Kidney epithelial cell (primary cell): ENCODE measurements around the gene DBNDD2. TPM values are rescaled to one million over a fixed set of nuclear protein-coding genes. Genes with fewer than 3 reads are reported as not detected.

Experiments
- DNase-seq: peaks from one replicate; pipeline ENCODE4 v3.0.0-alpha.2; 2010; ENCODE audit warnings: low read depth
- H3K27me3 ChIP-seq: 2 replicates; pipeline ENCODE4 v1.6.0; 2011; ENCODE audit warnings: low read length; ENCODE audit not compliant: control insufficient read depth, insufficient read depth
- H3K36me3 ChIP-seq: 2 replicates; pipeline ENCODE4 v1.5.1; 2011; ENCODE audit warnings: low read length; ENCODE audit not compliant: control insufficient read depth, insufficient read depth
- H3K4me3 ChIP-seq: 2 replicates; pipeline ENCODE4 v1.5.1; 2011; ENCODE audit warnings: low read depth, mild to moderate bottlenecking, control low read depth, low read length
- total RNA-seq: library from RNA; depleted of rRNA; stranded (reverse); fragments of >200 nt; gene quantifications from 2 replicates; pipeline ENCODE4 v1.2.3, GENCODE V29; 2015
- TF ChIP-seq, protein P1 (sequence below): IDR thresholded peaks from 2 replicates; pipeline ENCODE4 v1.5.1; 2011; ENCODE audit warnings: mild to moderate bottlenecking, moderate library complexity, low read length, control low read depth, inconsistent platforms; ENCODE audit not compliant: insufficient read depth, poor library complexity, severe bottlenecking

DBNDD2 gene
- total RNA-seq, 1 donor from 2014 or later = 57.2 TPM

GRCh38 chr20:45402946-45403345 lies 5.1 kb upstream of the DBNDD2 start:
- no peaks in the 10 kb centered on the region for H3K27me3 ChIP-seq
- DNase-seq = no peak
- TF ChIP-seq, protein P1, sequence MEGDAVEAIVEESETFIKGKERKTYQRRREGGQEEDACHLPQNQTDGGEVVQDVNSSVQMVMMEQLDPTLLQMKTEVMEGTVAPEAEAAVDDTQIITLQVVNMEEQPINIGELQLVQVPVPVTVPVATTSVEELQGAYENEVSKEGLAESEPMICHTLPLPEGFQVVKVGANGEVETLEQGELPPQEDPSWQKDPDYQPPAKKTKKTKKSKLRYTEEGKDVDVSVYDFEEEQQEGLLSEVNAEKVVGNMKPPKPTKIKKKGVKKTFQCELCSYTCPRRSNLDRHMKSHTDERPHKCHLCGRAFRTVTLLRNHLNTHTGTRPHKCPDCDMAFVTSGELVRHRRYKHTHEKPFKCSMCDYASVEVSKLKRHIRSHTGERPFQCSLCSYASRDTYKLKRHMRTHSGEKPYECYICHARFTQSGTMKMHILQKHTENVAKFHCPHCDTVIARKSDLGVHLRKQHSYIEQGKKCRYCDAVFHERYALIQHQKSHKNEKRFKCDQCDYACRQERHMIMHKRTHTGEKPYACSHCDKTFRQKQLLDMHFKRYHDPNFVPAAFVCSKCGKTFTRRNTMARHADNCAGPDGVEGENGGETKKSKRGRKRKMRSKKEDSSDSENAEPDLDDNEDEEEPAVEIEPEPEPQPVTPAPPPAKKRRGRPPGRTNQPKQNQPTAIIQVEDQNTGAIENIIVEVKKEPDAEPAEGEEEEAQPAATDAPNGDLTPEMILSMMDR = no peak
- H3K4me3 ChIP-seq = no peak overlapping the region
- no peaks in the 10 kb centered on the region for H3K36me3 ChIP-seq

- no peaks in the 10 kb centered on the region for H3K36me3 ChIP-seq
- DNase-seq = no peak
- TF ChIP-seq, protein P1 = no peak
- no peaks in the 10 kb centered on the region for H3K27me3 ChIP-seq
- no peak overlapping the region for H3K4me3 ChIP-seq
Observed at GRCh38 chr20:45404438-45404837, 3.7 kb upstream of the DBNDD2 start.

DNA sequence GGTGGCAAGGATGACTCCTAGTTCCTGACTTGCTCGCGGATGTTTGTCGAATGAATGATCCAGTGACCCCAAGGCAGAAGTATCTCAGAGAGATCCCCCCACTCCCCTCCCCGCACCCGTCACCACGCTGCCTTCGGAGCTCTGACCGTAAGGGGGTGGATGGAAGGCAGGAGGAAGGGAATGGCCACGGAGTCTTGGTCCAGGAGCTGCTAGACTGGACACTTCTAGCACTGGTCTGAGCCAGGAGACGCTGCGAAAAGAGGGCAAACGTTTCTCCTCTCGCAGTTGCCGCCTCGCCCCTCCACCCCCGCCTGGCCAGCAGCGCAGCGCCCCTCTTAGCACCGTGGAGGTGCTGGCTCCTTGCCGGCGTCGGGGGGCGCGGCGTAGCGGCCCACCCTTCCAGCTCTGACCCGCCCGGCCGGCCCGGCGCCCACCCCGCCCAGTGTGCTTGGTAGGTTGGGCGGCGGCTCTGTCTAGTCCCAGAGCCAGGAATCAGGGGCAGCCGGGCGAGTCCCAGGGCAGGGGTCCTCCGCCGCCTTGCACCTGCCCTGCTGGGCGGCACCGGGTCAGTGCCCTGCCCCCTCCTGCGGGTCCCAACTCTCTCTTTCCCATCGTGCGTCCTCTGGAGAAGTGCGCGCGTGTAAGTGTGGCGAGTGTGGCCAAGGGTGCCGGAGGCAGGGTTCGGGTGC lies 2.4 kb upstream of the DBNDD2 start:
- Histone ChIP-seq H3K36me3 (no peaks in the 10 kb centered on the region), H3K4me3 (peak overlapping the region; percentile 54), H3K27me3 (no peaks in the 10 kb centered on the region)
- DNase-seq = no peak
- TF ChIP-seq, protein P1 = no peak

DNA sequence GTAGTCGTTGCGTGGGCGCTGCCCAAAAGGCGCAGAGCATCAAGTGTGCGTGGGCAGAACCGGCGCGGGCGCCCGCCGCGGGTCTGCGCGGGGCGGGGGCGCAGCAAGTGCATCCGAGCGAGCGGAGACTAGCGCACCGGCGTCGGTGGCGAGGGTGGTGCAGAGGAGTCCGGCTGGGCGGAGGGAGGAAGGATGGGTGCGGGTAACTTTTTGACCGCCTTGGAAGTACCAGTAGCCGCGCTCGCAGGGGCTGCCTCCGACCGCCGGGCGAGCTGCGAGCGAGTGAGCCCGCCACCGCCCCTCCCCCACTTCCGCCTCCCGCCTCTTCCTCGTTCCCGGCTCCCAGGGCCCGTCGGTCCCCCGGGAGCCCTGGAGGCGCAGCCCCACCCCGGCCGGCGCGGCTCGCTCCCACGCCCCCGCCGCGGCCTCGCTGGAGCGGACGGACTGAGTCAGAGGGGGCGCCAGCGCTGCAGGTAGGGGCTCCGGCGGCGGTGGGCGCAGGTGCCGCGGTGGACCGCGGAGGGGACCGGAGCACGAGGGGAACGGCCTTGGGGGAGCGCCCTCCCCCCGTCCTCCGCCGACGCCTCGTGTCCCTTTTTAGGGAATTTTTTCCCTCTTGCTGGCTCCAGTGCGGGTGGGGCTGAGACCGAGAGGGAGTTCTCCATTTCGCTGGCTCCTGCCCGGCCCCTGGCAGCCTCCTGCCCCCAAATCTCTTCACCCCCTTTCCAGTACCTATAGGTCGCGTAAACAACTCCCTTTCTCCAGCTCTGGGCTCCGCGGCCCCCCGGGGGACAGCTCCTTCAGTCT lies 1.6 kb upstream of the DBNDD2 start:
- DNase-seq = no peak
- Histone ChIP-seq H3K4me3 (peak overlapping the region; percentile 54), H3K36me3 (no peaks in the 10 kb centered on the region), H3K27me3 (no peaks in the 10 kb centered on the region)
- TF ChIP-seq, protein P1 = no peak

- no peaks in the 10 kb centered on the region for H3K36me3 ChIP-seq
- no peak for DNase-seq
- TF ChIP-seq, protein P1 = no peak
- no peaks in the 10 kb centered on the region for H3K27me3 ChIP-seq
- H3K4me3 ChIP-seq = peak overlapping the region; percentile 54
Observed at GRCh38 chr20:45407067-45407745, 883 bp upstream of the DBNDD2 start.
